Smooth muscle cell of the brain vasculature (primary cell): ENCODE data around the gene ITPK1.
"Not testable (repeated sequence)": the region's sequence is repeated elsewhere in the genome, so short reads cannot be mapped to it uniquely, and the experiment has no call there.

Source experiments
- DNase-seq: peaks from one replicate; pipeline ENCODE4 v3.0.0-alpha.2; 2012; ENCODE audit warnings: low read depth, low spot score

ITPK1 gene

GRCh38 chr14:93115821-93116675, at the start of gene ITPK1:
TSS of gene ITPK1 (minus strand) at chr14:93115925. CDS start at chr14:93115163, 762 bp downstream.
- no peak for DNase-seq

- no peak for DNase-seq
Measured at GRCh38 chr14:93163564-93163963, 47.8 kb upstream of the ITPK1 start.

DNA sequence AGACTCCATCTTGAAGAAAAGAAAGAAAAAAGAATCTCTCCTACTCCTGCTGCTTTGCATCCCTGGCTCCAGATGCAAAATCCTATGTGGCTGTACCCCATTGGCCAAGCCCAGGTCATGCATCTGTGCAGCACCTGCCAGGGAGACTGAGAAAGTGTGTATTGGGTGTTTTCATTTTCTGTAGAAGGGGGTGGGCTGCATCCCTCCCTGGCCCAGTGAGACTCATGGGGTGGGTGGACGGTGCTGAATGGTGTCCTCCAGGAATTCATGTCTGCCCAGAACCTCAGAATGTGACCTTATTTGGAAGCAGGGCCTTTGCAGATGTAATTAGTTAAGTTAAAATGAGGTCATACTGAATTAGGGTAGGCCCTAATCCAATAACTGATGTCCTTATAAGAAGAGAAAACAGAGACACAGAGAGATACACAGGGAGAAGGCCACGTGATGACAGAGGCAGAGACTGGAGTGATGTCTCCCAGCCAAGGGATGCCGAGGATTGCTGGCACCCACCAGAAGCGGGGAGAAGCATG, 45.8 kb upstream of the ITPK1 start:
- DNase-seq: no peak

DNA sequence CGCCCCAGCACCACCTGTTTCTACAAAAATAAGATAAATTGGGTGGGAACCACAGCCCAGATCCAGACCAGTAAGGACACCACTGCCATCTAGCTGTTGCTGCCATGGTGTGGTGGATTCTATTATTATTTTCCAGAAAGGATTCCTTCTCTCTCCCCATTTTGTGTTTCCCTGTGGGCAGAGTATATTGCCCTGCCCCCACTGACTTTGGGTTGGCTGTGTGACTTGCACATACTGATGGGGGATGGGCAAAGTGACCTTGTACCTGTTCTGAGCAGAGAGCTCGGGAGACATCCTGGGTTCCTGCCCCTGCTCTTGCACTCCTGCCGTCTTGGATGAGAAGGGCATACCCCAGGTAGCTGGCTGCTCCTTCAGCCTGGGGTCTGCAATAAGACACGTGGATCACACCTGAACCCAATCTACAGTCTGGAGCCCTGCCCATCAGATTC, 44.7 kb upstream of the ITPK1 start:
- DNase-seq: no peak

DNA sequence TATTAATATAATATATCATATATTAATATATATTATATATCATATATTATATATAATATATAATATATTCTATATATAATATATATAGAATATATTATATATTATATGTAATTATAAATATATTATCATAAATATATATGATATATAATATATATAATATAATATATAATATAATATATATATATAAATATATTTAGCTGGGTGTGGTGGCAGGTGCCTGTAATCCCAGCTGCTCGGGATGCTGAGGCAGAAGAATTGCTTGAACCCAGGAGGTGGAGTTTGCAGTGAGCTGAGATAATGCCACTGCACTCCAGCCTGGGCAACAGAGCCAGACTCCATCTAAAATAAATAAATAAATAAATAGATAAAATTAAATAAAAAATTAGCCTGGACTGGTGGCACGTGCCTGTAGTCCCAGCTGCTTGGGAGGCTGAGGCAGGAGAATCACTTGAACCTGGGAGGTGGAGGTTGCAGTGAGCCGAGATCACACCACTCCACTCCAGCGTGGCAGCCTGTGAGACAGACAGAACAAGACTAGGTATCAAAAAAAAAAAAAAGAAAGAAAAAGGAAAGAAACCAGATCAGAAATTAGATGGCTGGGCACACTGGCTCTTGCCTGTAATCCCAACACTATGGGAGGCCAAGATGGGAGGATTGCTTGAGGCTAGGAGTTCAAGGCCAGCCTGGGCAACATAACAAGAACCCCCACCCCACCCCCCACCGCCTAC, 44.1 kb upstream of the ITPK1 start:
- not testable (repeated sequence) for DNase-seq

- DNase-seq: not testable (repeated sequence)
Measured at GRCh38 chr14:93158349-93158748, 42.6 kb upstream of the ITPK1 start.

- DNase-seq: no peak
Measured at GRCh38 chr14:93156693-93157369, 41.1 kb upstream of the ITPK1 start.

GRCh38 chr14:93155667-93156066, 39.9 kb upstream of the ITPK1 start:
- no peak for DNase-seq

DNA sequence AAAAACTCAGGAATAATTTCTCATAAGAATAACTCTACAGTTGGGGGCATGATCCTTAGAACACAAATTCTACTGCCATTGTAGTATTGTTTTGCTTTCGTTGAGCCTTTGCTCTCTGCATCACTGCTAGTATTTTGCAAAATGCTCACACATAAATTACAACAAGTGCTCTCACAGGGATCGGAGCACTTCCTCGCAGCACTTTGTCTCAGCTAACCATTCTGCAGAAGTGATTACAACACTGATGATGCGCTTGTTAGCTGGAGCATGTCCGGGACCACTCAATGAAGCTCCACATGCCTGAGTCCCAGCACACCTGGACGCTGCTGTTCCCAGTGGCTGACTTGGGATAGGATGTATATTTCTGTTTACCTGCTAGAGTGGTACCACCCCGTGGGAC, 37.4 kb upstream of the ITPK1 start:
- no peak for DNase-seq

GRCh38 chr14:93150227-93151208, 34.8 kb upstream of the ITPK1 start:
- no peak for DNase-seq

GRCh38 chr14:93148979-93149378, 33.3 kb upstream of the ITPK1 start:
- DNase-seq: no peak

DNA sequence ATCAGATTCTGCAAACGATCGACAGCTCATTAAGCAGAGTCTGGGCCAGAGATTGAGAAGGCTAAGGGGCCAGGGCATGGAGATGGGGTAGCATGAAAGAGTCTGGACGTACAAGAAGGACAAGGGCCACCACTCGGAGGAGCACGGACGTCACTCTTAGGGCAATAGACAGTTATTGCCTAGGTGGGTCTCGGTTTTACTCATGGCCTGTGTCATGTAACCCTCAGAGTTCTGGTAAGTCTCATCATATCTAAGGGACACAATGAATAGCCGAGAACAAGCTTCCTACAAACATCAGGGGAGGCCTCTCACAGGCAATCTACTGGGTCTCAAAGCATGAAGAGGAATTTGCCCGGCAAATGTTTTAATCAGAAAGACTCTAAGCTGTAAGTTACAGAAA, 30.4 kb upstream of the ITPK1 start:
- DNase-seq: no peak

DNA sequence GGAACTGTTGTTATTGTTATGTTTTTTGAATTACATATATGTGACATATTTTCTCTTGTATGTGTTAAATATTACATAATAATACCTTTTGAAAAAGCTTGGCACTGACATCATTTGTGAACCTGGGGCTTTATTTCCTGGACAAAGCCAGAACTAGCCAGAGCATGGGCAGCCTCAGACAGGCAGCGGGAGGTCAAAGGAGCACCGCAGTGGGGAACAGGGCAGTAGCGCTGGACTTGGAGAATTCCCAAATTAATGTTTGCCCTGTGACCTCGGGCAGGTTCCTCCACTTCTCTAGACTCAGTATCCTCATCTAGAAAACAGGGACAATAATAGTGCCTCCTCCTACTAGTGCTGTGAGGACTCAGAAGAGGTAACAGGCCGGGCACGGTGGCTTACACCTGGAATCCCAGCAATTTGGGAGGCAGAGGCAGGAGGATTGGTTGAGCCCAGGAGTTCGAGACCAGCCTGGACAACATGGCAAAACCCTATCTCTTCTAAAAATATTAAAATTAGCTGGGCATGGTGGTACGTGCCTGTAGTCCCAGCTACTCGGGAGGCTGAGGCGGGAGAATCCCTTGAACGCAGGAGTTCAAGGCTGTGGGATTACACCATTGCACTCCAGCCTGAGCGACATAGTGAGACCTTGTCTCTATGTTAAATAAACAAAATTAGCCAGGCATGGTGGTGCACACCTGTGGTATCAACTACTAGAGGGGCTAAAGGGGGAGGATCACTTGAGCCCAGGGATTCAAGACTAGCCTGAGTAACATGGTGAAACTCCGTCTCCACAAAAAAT, 27.3 kb upstream of the ITPK1 start:
- no peak for DNase-seq

GRCh38 chr14:93137864-93138263, 22.1 kb upstream of the ITPK1 start:
- no peak for DNase-seq

- not testable (repeated sequence) for DNase-seq
Measured at GRCh38 chr14:93136508-93136907, 20.8 kb upstream of the ITPK1 start.

DNA sequence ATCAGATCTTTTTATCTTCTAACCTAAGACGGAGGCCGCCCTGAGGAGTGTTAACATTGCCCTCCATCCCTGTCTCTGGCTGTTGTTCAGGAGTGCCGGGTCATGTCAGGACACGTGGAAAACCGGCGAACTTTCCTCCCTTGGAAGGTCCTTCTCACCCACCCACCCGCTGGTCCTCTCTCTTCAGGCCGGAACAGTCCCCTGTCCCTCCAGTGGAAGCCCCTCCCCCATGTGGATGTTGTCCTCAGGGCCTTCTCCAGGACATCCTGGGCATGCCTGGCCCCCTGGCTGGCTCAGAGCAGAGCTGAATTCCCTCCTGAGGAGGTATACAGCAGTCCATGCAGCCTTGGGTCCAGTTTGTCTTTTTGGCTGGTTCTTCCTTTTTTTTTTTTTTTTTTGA, 20.3 kb upstream of the ITPK1 start:
- no peak for DNase-seq

DNA sequence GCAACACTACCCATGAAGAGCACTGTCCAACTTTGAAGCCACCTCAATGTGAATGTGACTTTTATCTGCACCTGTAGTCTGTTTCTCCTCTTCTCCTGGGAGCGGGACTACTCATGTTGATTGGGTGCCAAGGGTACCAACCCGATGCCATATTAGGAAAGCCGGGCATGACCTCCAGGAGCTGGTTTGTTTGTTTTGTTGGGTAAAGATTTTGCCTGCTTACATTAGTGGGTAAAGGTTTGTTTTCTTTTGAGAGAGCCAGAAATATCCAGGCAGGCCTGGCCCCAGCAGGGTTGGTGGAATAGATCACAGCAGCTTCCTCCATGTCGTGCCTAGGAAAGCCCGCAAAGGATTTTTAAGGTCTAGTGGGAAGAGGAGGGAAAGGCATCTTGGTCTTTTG, 19.7 kb upstream of the ITPK1 start:
- DNase-seq: no peak

- DNase-seq: no peak
Measured at GRCh38 chr14:93133464-93133863, 17.7 kb upstream of the ITPK1 start.

DNA sequence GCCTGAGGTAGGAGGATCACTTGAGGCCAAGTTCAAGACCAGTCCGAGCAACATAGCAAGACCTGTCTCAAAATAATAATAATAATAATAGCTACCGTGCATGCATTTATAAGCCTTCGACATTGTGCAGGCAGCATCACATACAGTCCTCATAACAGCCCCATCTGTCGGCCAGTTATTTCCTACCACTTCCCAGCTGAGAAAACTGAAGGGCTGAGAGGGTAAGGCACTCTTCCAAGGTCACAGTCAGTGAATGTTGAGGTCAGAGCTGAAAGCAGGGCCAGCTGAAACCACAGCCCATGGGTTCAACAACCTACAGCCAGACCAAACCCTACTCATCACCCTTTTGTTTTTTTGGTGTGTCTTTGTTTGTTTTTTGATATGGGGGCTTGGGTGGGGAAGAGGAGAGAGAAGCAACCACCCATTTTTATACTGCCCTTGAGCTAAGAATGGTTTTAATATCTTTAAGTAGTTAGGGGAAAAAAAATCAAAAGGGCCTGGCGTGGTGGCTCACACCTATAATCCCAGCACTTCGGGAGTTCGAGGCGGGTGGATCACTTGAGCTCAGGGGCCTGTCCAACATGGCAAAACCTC, 16.8 kb upstream of the ITPK1 start:
- DNase-seq: no peak
